Ishikawa (cell line): Measurements from ENCODE around the gene AMPD1.

ENCODE experiments used
- CEBPB ChIP-seq: IDR thresholded peaks from 2 replicates; pipeline ENCODE4 v1.6.1; 2012
- CREB1 ChIP-seq: IDR thresholded peaks from 2 replicates; pipeline ENCODE4 v1.6.1; 2012; ENCODE audit warnings: low read depth
- EGR1 ChIP-seq: IDR thresholded peaks from 2 replicates; pipeline ENCODE4 v1.6.1; 2012
- EP300 ChIP-seq: IDR thresholded peaks from 2 replicates; pipeline ENCODE4 v1.6.1; 2012; ENCODE audit warnings: borderline replicate concordance
- FOXM1 ChIP-seq: IDR thresholded peaks from 2 replicates; pipeline ENCODE4 v1.6.1; 2012; ENCODE audit warnings: low read depth, borderline replicate concordance
- NFIC ChIP-seq: IDR thresholded peaks from 2 replicates; pipeline ENCODE4 v1.6.1; 2012
- RAD21 ChIP-seq: IDR thresholded peaks from 2 replicates; pipeline ENCODE4 v1.6.1; 2012; ENCODE audit warnings: low read depth
- TAF1 ChIP-seq: IDR thresholded peaks from 2 replicates; pipeline ENCODE4 v1.6.1; 2012; ENCODE audit warnings: low read depth, mild to moderate bottlenecking
- TCF12 ChIP-seq: IDR thresholded peaks from 2 replicates; pipeline ENCODE4 v1.6.1; 2012; ENCODE audit warnings: low read depth
- TEAD4 ChIP-seq: IDR thresholded peaks from 2 replicates; pipeline ENCODE4 v1.6.1; 2012
- YY1 ChIP-seq: IDR thresholded peaks from 2 replicates; pipeline ENCODE4 v1.6.1; 2012; ENCODE audit warnings: low read depth
- TF ChIP-seq, protein P1 (sequence below): IDR thresholded peaks from 2 replicates; pipeline ENCODE4 v1.6.1; 2012
- TF ChIP-seq, protein P2 (sequence below): IDR thresholded peaks from 2 replicates; pipeline ENCODE4 v1.6.1; 2012
- TF ChIP-seq, protein P3 (sequence below): IDR thresholded peaks from 2 replicates; pipeline ENCODE4 v1.6.1; 2012; ENCODE audit warnings: low read depth, mild to moderate bottlenecking

DNA sequence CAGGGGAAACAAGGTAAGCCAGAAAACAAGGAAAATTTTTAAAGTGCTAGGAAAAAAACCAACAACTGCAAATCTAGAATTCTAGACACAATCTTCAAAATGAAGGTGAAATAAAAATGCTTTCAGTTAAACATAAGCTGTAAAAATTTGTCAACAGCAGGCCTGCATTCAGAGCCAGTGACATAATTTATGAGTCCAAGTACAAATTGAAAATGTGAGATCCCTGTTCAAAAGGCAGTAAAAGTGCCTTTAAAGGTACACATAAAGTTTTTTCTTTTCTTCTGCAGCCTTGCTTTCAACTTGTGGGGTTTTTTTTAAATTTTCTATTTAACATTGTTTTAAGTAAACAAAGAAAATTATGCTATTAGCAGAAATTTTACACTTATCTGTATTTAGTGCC is 62.9 kb downstream of the AMPD1 start:
- TF ChIP-seq CREB1 = no peak
- no peak for TF ChIP-seq EGR1
- TF ChIP-seq TAF1 = no peak
- no peak for TF ChIP-seq RAD21
- no peak for TF ChIP-seq CEBPB
- no peak for TF ChIP-seq EP300
- TF ChIP-seq, protein P1, sequence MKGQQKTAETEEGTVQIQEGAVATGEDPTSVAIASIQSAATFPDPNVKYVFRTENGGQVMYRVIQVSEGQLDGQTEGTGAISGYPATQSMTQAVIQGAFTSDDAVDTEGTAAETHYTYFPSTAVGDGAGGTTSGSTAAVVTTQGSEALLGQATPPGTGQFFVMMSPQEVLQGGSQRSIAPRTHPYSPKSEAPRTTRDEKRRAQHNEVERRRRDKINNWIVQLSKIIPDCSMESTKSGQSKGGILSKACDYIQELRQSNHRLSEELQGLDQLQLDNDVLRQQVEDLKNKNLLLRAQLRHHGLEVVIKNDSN = no peak
- TF ChIP-seq, protein P2, sequence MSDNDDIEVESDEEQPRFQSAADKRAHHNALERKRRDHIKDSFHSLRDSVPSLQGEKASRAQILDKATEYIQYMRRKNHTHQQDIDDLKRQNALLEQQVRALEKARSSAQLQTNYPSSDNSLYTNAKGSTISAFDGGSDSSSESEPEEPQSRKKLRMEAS = no peak
- TF ChIP-seq, protein P3, sequence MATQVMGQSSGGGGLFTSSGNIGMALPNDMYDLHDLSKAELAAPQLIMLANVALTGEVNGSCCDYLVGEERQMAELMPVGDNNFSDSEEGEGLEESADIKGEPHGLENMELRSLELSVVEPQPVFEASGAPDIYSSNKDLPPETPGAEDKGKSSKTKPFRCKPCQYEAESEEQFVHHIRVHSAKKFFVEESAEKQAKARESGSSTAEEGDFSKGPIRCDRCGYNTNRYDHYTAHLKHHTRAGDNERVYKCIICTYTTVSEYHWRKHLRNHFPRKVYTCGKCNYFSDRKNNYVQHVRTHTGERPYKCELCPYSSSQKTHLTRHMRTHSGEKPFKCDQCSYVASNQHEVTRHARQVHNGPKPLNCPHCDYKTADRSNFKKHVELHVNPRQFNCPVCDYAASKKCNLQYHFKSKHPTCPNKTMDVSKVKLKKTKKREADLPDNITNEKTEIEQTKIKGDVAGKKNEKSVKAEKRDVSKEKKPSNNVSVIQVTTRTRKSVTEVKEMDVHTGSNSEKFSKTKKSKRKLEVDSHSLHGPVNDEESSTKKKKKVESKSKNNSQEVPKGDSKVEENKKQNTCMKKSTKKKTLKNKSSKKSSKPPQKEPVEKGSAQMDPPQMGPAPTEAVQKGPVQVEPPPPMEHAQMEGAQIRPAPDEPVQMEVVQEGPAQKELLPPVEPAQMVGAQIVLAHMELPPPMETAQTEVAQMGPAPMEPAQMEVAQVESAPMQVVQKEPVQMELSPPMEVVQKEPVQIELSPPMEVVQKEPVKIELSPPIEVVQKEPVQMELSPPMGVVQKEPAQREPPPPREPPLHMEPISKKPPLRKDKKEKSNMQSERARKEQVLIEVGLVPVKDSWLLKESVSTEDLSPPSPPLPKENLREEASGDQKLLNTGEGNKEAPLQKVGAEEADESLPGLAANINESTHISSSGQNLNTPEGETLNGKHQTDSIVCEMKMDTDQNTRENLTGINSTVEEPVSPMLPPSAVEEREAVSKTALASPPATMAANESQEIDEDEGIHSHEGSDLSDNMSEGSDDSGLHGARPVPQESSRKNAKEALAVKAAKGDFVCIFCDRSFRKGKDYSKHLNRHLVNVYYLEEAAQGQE = no peak
- TF ChIP-seq YY1 = no peak
- TF ChIP-seq TCF12 = no peak
- no peak for TF ChIP-seq TEAD4
- TF ChIP-seq FOXM1 = no peak
- no peak for TF ChIP-seq NFIC
